Natural killer cell (primary cell): ENCODE data around the gene NTRK2. TPM values are rescaled to one million over a fixed set of nuclear protein-coding genes. Genes with fewer than 3 reads are reported as not detected.

Experiments used
- ATAC-seq, 3 donors: fragments of 150-1000 bp in 2 of 3; fragments of 200-7000 bp in 1 of 3; cut with Tn5 transposase; 1 replicate in 1 of 3; 2 replicates in 2 of 3; pipeline ENCODE4 v1.10.0; 2021; ENCODE audit warnings: mild to moderate bottlenecking in 2 of 3, moderate library complexity in 2 of 3
- DNase-seq, 2 donors: peaks; one replicate each; pipeline versions ENCODE4 v3.0.0 to v3.0.0-alpha.2; 2013 to 2021; ENCODE audit warnings: mixed read lengths in 1 of 2
- H3K27ac ChIP-seq: one replicate; pipeline ENCODE4 v1.5.1; 2013; ENCODE audit warnings: mild to moderate bottlenecking, low read length
- H3K27me3 ChIP-seq: one replicate; pipeline ENCODE4 v1.6.1; 2013; ENCODE audit warnings: low read length; ENCODE audit not compliant: control insufficient read depth, insufficient read depth
- H3K36me3 ChIP-seq: one replicate; pipeline ENCODE4 v1.6.1; 2013; ENCODE audit warnings: low read length; ENCODE audit not compliant: control insufficient read depth, insufficient read depth
- H3K4me1 ChIP-seq: one replicate; pipeline ENCODE4 v1.6.1; 2013; ENCODE audit warnings: low read length; ENCODE audit not compliant: control insufficient read depth, insufficient read depth
- H3K4me3 ChIP-seq: one replicate; pipeline ENCODE4 v1.5.1; 2013; ENCODE audit warnings: low read length
- H3K9me3 ChIP-seq: one replicate; pipeline ENCODE4 v1.6.1; 2013; ENCODE audit warnings: low read length; ENCODE audit not compliant: control insufficient read depth, insufficient read depth
- H3K27ac Mint-ChIP-seq, 2 donors: one replicate each; pipeline ENCODE4 v1.8.0; 2022; ENCODE audit warnings: mild to moderate bottlenecking in 2 of 2, mixed read lengths in 2 of 2, moderate library complexity in 1 of 2
- H3K27me3 Mint-ChIP-seq, 2 donors: one replicate each; pipeline ENCODE4 v1.8.0; 2022; ENCODE audit warnings: low read depth in 2 of 2, mixed read lengths in 2 of 2
- H3K36me3 Mint-ChIP-seq: one replicate; pipeline ENCODE4 v1.8.0; 2022; ENCODE audit warnings: mixed read lengths
- H3K4me1 Mint-ChIP-seq, 2 donors: one replicate each; pipeline ENCODE4 v1.8.0; 2022; ENCODE audit warnings: mixed read lengths in 2 of 2
- H3K4me3 Mint-ChIP-seq: one replicate; pipeline ENCODE4 v1.8.0; 2022; ENCODE audit warnings: mild to moderate bottlenecking, moderate library complexity, mixed read lengths
- H3K9me3 Mint-ChIP-seq, 2 donors: one replicate each; pipeline ENCODE4 v1.8.0; 2022; ENCODE audit warnings: mixed read lengths in 2 of 2
- CTCF ChIP-seq: fragments of 200-600 bp; IDR thresholded peaks from one replicate; pipeline ENCODE4 v1.8.0; 2022; ENCODE audit warnings: antibody characterized with exemption
- WGBS: methylation state at CpG from one replicate; pipeline ENCODE4 v1.1.7; 2013; ENCODE audit warnings: missing lambda C conversion rate; ENCODE audit not compliant: insufficient coverage; 5-methylcytosine and 5-hydroxymethylcytosine counted together
- intact Hi-C: fragments of 100-400 bp; cut with micrococcal nuclease; formaldehyde crosslinking; loops from one replicate; pipeline ENCODE4 v1.14.2; 2022
- total RNA-seq, 4 donors: library from RNA; stranded (reverse); fragments of 120-200 nt in 1 of 4; gene quantifications; one replicate each; pipeline versions ENCODE4 v1.2.3 to v1.2.4, GENCODE V29; 2013 to 2022

The NTRK2 gene
- total RNA-seq, 3 donors from 2014 or later (not counting 1 experiment from before 2014, with no cell fraction given): 0.08 TPM; not detected in 2

- no peak overlapping the region for H3K4me3 ChIP-seq
- H3K4me1 ChIP-seq: no peaks in the 10 kb centered on the region
- H3K36me3 ChIP-seq: no peaks in the 10 kb centered on the region
- no peaks in the 10 kb centered on the region for H3K36me3 Mint-ChIP-seq
- no peaks in the 10 kb centered on the region for H3K9me3 ChIP-seq
- ATAC-seq (no peak), DNase-seq (no peak)
- no peak overlapping the region for H3K4me3 Mint-ChIP-seq
- no peak overlapping the region for H3K27ac Mint-ChIP-seq
- no peaks in the 10 kb centered on the region for H3K9me3 Mint-ChIP-seq
- H3K27ac ChIP-seq: no peak overlapping the region
- H3K27me3 ChIP-seq: no peaks in the 10 kb centered on the region
- H3K4me1 Mint-ChIP-seq: no peaks in the 10 kb centered on the region
- peaks cover 7 to 8% of the 10 kb centered on the region in 2 donors for H3K27me3 Mint-ChIP-seq
- intact Hi-C loops: no loop called here
- 88% methylated on average over 4 of the region's 4 CpGs for WGBS
- no peak for TF ChIP-seq CTCF
Measured at GRCh38 chr9:84834426-84834825, 164.9 kb downstream of the NTRK2 start.

- no peaks in the 10 kb centered on the region for H3K4me1 Mint-ChIP-seq
- H3K9me3 Mint-ChIP-seq: no peaks in the 10 kb centered on the region
- no peak overlapping the region for H3K27ac Mint-ChIP-seq
- no peak overlapping the region for H3K27ac ChIP-seq
- no peaks in the 10 kb centered on the region for H3K9me3 ChIP-seq
- no peak overlapping the region for H3K4me3 Mint-ChIP-seq
- no peak for ATAC-seq
- no peak overlapping the region for H3K4me3 ChIP-seq
- no peaks in the 10 kb centered on the region for H3K27me3 ChIP-seq
- TF ChIP-seq CTCF: no peak
- intact Hi-C loops: no loop called here
- no peak for DNase-seq
- 71% methylated on average over 5 of the region's 5 CpGs for WGBS
- no peaks in the 10 kb centered on the region for H3K4me1 ChIP-seq
- H3K36me3 Mint-ChIP-seq: no peaks in the 10 kb centered on the region
- H3K36me3 ChIP-seq: no peaks in the 10 kb centered on the region
- H3K27me3 Mint-ChIP-seq: peaks cover 9 to 13% of the 10 kb centered on the region in 2 donors
Measured at GRCh38 chr9:84835745-84836144, 166.2 kb downstream of the NTRK2 start.

GRCh38 chr9:84838879-84839278 is 169.3 kb downstream of the NTRK2 start:
- no CpG with 5 or more reads among the region's 1 CpG for WGBS
- no peak for TF ChIP-seq CTCF
- no peaks in the 10 kb centered on the region for H3K9me3 ChIP-seq

GRCh38 chr9:84839541-84839940 is 170.0 kb downstream of the NTRK2 start:
- Histone ChIP-seq H3K36me3 (no peaks in the 10 kb centered on the region), H3K9me3 (no peaks in the 10 kb centered on the region), H3K4me3 (no peak overlapping the region), H3K27ac (no peak overlapping the region), H3K4me1 (no peaks in the 10 kb centered on the region), H3K27me3 (no peaks in the 10 kb centered on the region)
- ATAC-seq (no peak), DNase-seq (no peak)
- no peak for TF ChIP-seq CTCF
- intact Hi-C loops: no loop called here
- Mint-ChIP-seq H3K27ac (no peak overlapping the region), H3K4me3 (no peak overlapping the region), H3K9me3 (peaks cover 0 to 3% of the 10 kb centered on the region in 2 donors), H3K36me3 (no peaks in the 10 kb centered on the region), H3K4me1 (no peaks in the 10 kb centered on the region), H3K27me3 (peaks cover 10 to 18% of the 10 kb centered on the region in 2 donors)
- WGBS: 88% methylated on average over 9 of the region's 9 CpGs

More at GRCh38 chr9:84838879-84839278, 169.3 kb downstream of the NTRK2 start:
- H3K27ac ChIP-seq: no peak overlapping the region
- H3K9me3 Mint-ChIP-seq: peaks cover 0 to 3% of the 10 kb centered on the region in 2 donors
- peaks cover 10 to 18% of the 10 kb centered on the region in 2 donors for H3K27me3 Mint-ChIP-seq
- H3K36me3 Mint-ChIP-seq: no peaks in the 10 kb centered on the region
- intact Hi-C loops: no loop called here
- H3K4me1 ChIP-seq: no peaks in the 10 kb centered on the region
- H3K27me3 ChIP-seq: no peaks in the 10 kb centered on the region
- H3K4me3 ChIP-seq: no peak overlapping the region
- DNase-seq: no peak
- no peaks in the 10 kb centered on the region for H3K4me1 Mint-ChIP-seq
- no peak overlapping the region for H3K4me3 Mint-ChIP-seq
- H3K36me3 ChIP-seq: no peaks in the 10 kb centered on the region
- no peak overlapping the region for H3K27ac Mint-ChIP-seq
- ATAC-seq: no peak
